Measurements from ENCODE around the gene RPTOR. TPM values are rescaled to one million over a fixed set of nuclear protein-coding genes. Genes with fewer than 3 reads are reported as not detected.

RPTOR gene
- polyA plus RNA-seq, 3 donors from 2014 or later: 1.8 to 10.2 (median 3.8) TPM

GRCh38 chr17:80751070-80751945 is 206.7 kb downstream of the RPTOR start:
- no peak for DNase-seq
- H3K4me3 Mint-ChIP-seq: no peak overlapping the region
- peaks cover 9 to 22% (median 18%) of the 10 kb centered on the region in 3 donors for H3K36me3 Mint-ChIP-seq
- peaks cover 0 to 3% of the 10 kb centered on the region in 2 donors for H3K4me1 Mint-ChIP-seq
- peaks cover 0 to 2% (median 1%) of the 10 kb centered on the region in 3 donors for H3K27me3 Mint-ChIP-seq (ENCODE audit: low read depth in 3 of 3)
- H3K9me3 Mint-ChIP-seq: no peaks in the 10 kb centered on the region
- peak overlapping the region in 1 of 6 donors; percentile 25 for H3K27ac Mint-ChIP-seq

GRCh38 chr17:80751946-80752581 is 207.4 kb downstream of the RPTOR start:
- no peak for DNase-seq
- Mint-ChIP-seq H3K4me3 (no peak overlapping the region), H3K4me1 (peaks cover 0 to 3% of the 10 kb centered on the region in 2 donors), H3K27me3 (ENCODE audit: low read depth in 3 of 3) (peaks cover 0 to 1% (median 0%) of the 10 kb centered on the region in 3 donors), H3K27ac (no peak overlapping the region), H3K9me3 (no peaks in the 10 kb centered on the region), H3K36me3 (peaks cover 8 to 24% (median 20%) of the 10 kb centered on the region in 3 donors)

- no peaks in the 10 kb centered on the region for H3K9me3 Mint-ChIP-seq
- H3K27ac Mint-ChIP-seq: no peak overlapping the region
- H3K4me1 Mint-ChIP-seq: no peaks in the 10 kb centered on the region
- H3K36me3 Mint-ChIP-seq: peaks cover 9 to 20% (median 19%) of the 10 kb centered on the region in 3 donors
- no peak overlapping the region for H3K4me3 Mint-ChIP-seq
- no peak for DNase-seq
- no peaks in the 10 kb centered on the region for H3K27me3 Mint-ChIP-seq (ENCODE audit: low read depth in 3 of 3)
Measured at GRCh38 chr17:80753685-80754345, 209.2 kb downstream of the RPTOR start.

- no peaks in the 10 kb centered on the region for H3K9me3 Mint-ChIP-seq
- no peak for DNase-seq
- no peaks in the 10 kb centered on the region for H3K27me3 Mint-ChIP-seq (ENCODE audit: low read depth in 3 of 3)
- no peaks in the 10 kb centered on the region for H3K4me1 Mint-ChIP-seq
- no peak overlapping the region for H3K4me3 Mint-ChIP-seq
- peaks cover 9 to 20% (median 19%) of the 10 kb centered on the region in 3 donors for H3K36me3 Mint-ChIP-seq
- no peak overlapping the region for H3K27ac Mint-ChIP-seq
Measured at GRCh38 chr17:80754846-80755245, 210.2 kb downstream of the RPTOR start.

- H3K27ac Mint-ChIP-seq: peak overlapping the region in 1 of 6 donors; percentile 25
- peaks cover 9 to 20% (median 19%) of the 10 kb centered on the region in 3 donors for H3K36me3 Mint-ChIP-seq
- no peak for DNase-seq
- no peaks in the 10 kb centered on the region for H3K9me3 Mint-ChIP-seq
- no peak overlapping the region for H3K4me3 Mint-ChIP-seq
- no peaks in the 10 kb centered on the region for H3K4me1 Mint-ChIP-seq
- no peaks in the 10 kb centered on the region for H3K27me3 Mint-ChIP-seq (ENCODE audit: low read depth in 3 of 3)
Measured at GRCh38 chr17:80755650-80756405, 211.2 kb downstream of the RPTOR start.

GRCh38 chr17:80758481-80759376 is 214.1 kb downstream of the RPTOR start:
- peaks cover 21 to 26% of the 10 kb centered on the region in 2 donors for H3K4me1 Mint-ChIP-seq
- DNase-seq: no peak
- peaks cover 9 to 19% (median 15%) of the 10 kb centered on the region in 3 donors for H3K36me3 Mint-ChIP-seq

GRCh38 chr17:80759377-80759673 is 214.7 kb downstream of the RPTOR start:
- peak overlapping the region in 1 of 5 donors; percentile 23 for H3K4me3 Mint-ChIP-seq
- peak overlapping the region in 5 of 6 donors; percentile 6 to 73 (median 68) for H3K27ac Mint-ChIP-seq
- no peaks in the 10 kb centered on the region for H3K9me3 Mint-ChIP-seq
- peaks cover 0 to 2% (median 0%) of the 10 kb centered on the region in 3 donors for H3K27me3 Mint-ChIP-seq (ENCODE audit: low read depth in 3 of 3)
- no peak for DNase-seq
- peaks cover 21 to 27% of the 10 kb centered on the region in 2 donors for H3K4me1 Mint-ChIP-seq
- H3K36me3 Mint-ChIP-seq: peaks cover 9 to 13% (median 11%) of the 10 kb centered on the region in 3 donors

More at GRCh38 chr17:80758481-80759376, 214.1 kb downstream of the RPTOR start:
- Mint-ChIP-seq H3K9me3 (no peaks in the 10 kb centered on the region), H3K27ac (peak overlapping the region in 4 of 6 donors; percentile 14 to 73 (median 54)), H3K27me3 (ENCODE audit: low read depth in 3 of 3) (peaks cover 0 to 2% (median 0%) of the 10 kb centered on the region in 3 donors), H3K4me3 (no peak overlapping the region)

- Mint-ChIP-seq H3K36me3 (peaks cover 6 to 9% (median 8%) of the 10 kb centered on the region in 3 donors), H3K4me1 (peaks cover 31 to 38% of the 10 kb centered on the region in 2 donors), H3K27ac (no peak overlapping the region), H3K27me3 (ENCODE audit: low read depth in 3 of 3) (peaks cover 0 to 2% (median 0%) of the 10 kb centered on the region in 3 donors), H3K9me3 (no peaks in the 10 kb centered on the region), H3K4me3 (no peak overlapping the region)
- DNase-seq: no peak
Measured at GRCh38 chr17:80760511-80760911, 215.9 kb downstream of the RPTOR start.

- Mint-ChIP-seq H3K27ac (peak overlapping the region in 5 of 6 donors; percentile 36 to 89 (median 81)), H3K4me1 (peaks cover 39 to 45% of the 10 kb centered on the region in 2 donors), H3K27me3 (ENCODE audit: low read depth in 3 of 3) (peaks cover 0 to 2% (median 0%) of the 10 kb centered on the region in 3 donors), H3K36me3 (peaks cover 2 to 3% (median 2%) of the 10 kb centered on the region in 3 donors), H3K9me3 (no peaks in the 10 kb centered on the region), H3K4me3 (peak overlapping the region; percentile 1 to 80 (median 66))
- no peak for DNase-seq
Measured at GRCh38 chr17:80761110-80761871, 216.7 kb downstream of the RPTOR start.

GRCh38 chr17:80762076-80762475 is 217.4 kb downstream of the RPTOR start:
- peaks cover 0 to 2% (median 0%) of the 10 kb centered on the region in 3 donors for H3K27me3 Mint-ChIP-seq (ENCODE audit: low read depth in 3 of 3)
- H3K9me3 Mint-ChIP-seq: no peaks in the 10 kb centered on the region
- peaks cover 0 to 3% (median 0%) of the 10 kb centered on the region in 3 donors for H3K36me3 Mint-ChIP-seq
- H3K4me1 Mint-ChIP-seq: peaks cover 42 to 49% of the 10 kb centered on the region in 2 donors
- peak overlapping the region in 3 of 5 donors; percentile 28 to 80 (median 74) for H3K4me3 Mint-ChIP-seq
- no peak for DNase-seq
- H3K27ac Mint-ChIP-seq: peak overlapping the region in 4 of 6 donors; percentile 56 to 89 (median 82)

- Mint-ChIP-seq H3K9me3 (no peaks in the 10 kb centered on the region), H3K4me3 (peak overlapping the region in 4 of 5 donors; percentile 3 to 62 (median 16)), H3K27me3 (ENCODE audit: low read depth in 3 of 3) (peaks cover 0 to 2% (median 0%) of the 10 kb centered on the region in 3 donors), H3K4me1 (peaks cover 42 to 49% of the 10 kb centered on the region in 2 donors), H3K36me3 (no peaks in the 10 kb centered on the region), H3K27ac (peak overlapping the region; percentile 5 to 58 (median 20))
- no peak for DNase-seq
Measured at GRCh38 chr17:80763293-80763867, 218.7 kb downstream of the RPTOR start.

All from immature natural killer cell (primary cell).